HG03521 (cell line): ENCODE data around the gene TRMT44.
"Not testable (repeated sequence)": the region's sequence is repeated elsewhere in the genome, so short reads cannot be mapped to it uniquely, and the experiment has no call there.

ENCODE experiments used
- ATAC-seq: cut with Tn5 transposase; IDR thresholded peaks from one replicate; pipeline ENCODE4 v1.9.1; 2021; ENCODE audit warnings: mild to moderate bottlenecking, moderate library complexity; ENCODE audit not compliant: unreplicated experiment

The TRMT44 gene

GRCh38 chr4:8510191-8510590 is 69.6 kb downstream of the TRMT44 start:
- no peak for ATAC-seq

DNA sequence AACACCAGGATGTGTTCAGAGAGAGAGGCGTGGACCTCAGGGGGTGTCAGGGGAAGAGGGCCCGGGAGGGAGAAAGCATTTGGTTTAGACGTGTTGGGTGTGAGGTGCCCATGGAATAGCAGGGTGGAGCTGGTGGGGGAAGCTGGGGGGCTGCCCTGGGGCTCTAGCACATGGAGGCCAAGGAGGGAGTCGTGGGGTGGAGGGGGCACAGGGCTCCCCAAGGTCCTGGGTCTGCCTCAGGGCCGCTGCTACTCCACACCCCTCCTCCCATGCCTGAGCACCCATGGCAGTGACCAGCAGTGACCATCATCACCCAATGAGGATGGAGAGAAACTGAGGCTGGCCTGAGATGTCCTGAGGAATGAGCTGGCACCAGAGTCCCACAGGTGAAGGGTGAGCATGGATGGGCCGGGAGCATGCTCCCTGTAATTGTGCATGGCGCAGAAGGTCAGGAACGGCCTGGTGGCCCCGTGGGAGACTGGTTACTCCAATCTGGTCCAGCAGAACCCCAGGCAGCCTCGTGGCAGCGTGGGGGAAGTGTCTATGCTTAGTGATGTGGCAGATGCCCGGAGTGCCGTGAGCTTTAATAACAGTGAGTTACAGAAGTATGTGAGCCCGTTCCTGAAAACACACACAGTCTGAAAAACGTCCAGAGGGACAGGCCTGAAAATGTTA is 70.2 kb downstream of the TRMT44 start:
- no peak for ATAC-seq

GRCh38 chr4:8512510-8512909 is 71.9 kb downstream of the TRMT44 start:
- no peak for ATAC-seq

DNA sequence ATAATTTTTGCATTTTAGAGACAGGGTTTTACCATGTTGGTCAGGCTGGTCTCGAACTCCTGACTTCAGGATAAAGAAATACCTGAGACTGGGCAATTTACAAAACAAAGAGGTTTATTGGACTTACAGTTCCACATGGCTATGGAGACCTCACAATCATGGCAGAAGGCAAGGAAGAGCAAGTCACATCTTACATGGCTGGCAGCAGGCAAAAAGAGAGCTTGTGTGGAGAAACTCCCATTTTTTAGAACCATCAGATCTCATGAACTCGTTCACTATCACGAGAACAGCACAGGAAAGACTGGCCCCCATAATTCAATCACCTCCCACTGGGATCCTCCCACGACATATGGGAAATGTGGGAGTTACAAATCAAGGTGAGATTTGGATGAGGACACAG is 72.5 kb downstream of the TRMT44 start:
- ATAC-seq = not testable (repeated sequence)

DNA sequence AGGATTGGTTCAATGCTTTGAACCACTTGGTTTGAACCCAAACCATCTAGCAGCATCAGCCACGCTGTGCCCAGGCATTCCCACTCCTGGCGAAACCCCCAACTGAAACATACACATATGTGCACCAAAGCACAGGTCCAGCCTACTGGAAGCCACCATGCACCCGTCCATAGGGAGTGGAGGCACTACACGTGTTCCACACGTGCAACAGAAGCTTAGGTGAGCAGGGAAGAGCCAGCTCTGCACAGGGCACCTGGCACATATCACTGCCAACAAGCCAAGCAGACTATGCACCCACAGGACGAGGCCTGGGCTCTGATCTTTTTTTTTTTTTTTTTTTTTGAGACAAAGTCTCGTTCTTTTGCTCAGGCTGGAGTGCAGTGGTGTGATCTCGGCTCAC is 73.4 kb downstream of the TRMT44 start:
- no peak for ATAC-seq

GRCh38 chr4:8514391-8514790 is 73.8 kb downstream of the TRMT44 start:
- no peak for ATAC-seq

- ATAC-seq = no peak
Measured at GRCh38 chr4:8515316-8516060, 74.9 kb downstream of the TRMT44 start.

DNA sequence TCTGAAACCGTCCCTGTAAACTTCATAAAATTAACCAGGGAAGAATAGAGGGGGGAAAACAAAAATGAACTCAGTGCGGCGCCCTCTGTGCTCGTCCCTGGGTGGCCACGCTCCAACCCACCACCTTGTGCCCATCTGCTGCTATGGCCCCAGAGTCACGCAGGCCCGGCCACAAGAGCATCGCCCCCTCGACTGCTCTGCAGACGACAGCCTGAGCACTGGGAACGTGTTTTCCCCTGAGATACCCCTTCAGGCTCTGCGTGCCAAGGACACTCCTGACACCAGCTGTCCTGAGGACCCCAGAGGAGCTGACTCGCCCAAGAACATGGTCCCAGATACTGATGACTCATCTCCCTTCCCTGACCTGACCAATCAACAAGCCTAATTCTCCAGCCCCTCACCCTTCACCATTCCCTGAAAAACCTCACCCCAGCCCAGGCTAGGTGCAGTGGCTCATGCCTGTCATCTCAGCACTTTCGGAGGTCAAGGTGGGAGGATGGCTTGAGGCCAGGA is 75.5 kb downstream of the TRMT44 start:
- ATAC-seq = no peak

- no peak for ATAC-seq
Measured at GRCh38 chr4:8516996-8517550, 76.5 kb downstream of the TRMT44 start.

GRCh38 chr4:8517946-8518345 is 77.4 kb downstream of the TRMT44 start:
- ATAC-seq = no peak

DNA sequence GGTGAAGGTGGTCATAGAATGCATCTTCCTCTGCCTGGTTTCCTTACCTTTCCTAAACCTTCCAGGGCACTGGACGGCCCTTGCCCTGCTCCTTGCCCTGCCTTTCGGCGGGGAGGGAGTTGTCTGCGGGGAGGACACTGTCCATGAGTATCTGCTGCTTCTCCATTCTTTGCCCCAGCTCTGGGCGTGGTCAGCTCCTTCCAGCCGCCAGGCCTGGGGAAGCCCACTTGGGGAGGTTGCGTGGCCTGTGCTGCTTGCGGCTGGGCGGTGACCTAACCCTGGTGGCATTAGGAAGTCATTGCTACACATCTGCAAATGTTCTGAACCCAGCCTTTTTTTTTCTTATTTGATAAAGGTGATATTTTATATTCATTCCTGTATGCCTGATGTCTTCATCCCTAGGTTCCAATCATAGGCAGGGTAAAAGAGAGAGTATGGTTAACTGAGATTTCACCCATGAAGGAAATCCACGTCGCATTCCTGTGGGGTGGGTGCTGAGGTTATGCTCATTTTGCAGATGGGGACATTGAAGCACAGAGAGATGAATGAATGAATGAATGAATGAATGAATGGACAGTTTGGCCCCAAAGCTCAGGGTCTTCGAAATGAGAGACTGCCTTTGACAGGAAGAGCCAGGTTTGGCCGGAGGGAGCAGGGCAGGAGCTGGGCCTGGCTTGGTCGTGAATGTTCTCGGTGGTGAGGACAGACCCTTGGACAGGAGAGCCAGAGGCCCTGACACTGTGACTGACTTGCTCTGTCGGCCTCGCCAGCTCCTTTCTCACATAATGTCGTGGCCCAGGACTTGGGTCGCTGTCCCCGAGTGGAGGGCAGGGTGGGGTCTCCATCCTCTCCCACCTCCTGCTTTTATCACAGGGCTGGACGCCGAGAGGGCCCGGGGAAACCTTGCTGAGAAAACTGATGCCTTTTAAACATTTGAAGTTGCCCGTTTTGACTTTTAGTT is 81.9 kb downstream of the TRMT44 start:
- ATAC-seq = no peak

- ATAC-seq = no peak
Measured at GRCh38 chr4:8523175-8523574, 82.6 kb downstream of the TRMT44 start.

DNA sequence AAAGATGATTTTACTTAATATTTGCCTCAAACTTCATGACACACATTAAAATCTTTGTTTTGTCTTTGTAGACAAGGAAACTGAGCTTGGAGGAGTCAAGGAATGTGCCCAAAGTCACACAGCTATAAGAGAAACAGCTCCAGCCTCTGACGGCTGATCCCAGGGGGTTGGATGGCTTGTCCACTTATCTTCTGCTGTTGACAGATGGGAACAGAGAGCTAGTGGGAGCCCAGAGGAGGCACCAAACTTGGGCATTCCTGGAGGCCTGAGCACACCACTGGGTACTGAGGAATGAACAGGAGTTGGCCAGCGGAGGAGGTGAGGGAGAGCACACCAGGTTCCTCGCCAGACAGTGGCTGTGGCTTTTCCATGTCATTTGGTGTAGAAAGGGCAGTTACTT is 83.2 kb downstream of the TRMT44 start:
- no peak for ATAC-seq

DNA sequence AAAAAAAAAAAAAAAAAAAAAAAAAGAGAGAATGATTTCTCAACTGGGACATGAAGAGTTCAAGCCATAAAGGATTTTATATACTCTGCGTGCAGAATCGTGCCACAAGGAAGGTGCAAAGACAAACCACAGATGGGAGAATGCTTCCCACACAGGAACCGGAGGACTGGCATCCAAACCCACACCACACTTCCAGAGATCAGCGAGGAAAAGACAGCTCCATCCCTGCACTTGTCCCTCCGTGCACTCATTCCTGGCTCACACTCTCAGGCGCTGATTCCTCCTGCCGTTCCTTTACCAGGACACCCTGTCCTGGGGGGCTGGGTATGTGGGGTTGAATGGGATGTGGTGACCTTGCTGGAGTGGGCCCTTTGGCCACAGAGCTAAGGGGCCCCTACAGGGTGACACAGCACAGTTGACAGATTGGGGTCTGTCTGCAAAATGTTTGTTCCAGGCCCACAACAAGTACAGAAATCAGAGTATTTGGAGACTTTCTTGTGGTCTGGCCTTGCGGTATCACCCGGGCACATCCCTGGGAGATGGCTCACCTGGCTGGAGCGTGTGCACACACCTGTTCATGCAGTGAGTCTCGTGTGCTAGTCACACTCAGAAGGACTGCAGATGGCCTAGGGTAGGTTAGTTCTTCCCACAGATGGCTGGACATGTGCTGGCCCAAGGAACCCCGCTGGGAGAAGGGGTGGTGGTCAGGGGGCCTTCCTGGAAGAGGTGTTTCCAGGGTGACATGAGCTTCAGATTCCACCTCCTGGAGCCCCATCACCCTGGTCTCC is 84.2 kb downstream of the TRMT44 start:
- ATAC-seq = no peak

- ATAC-seq = no peak
Measured at GRCh38 chr4:8525383-8526120, 85.0 kb downstream of the TRMT44 start.
